Body of pancreas (tissue), 4 donors: Measurements from ENCODE around the gene PGLYRP4. TPM values are rescaled to one million over a fixed set of nuclear protein-coding genes. Genes with fewer than 3 reads are reported as not detected.
A peak's percentile ranks its signal among the peaks of the same experiment; 100 is the strongest.

Experiments
- ATAC-seq: fragments of 150-250 bp; one replicate; pipeline ENCODE4 v1.9.1; 2016
- DNase-seq, 4 donors: peaks; one replicate each; pipeline ENCODE4 v3.0.0-alpha.2; 2019
- H3K27ac ChIP-seq, 4 donors: fragments of 200-600 bp; sonication (generic); 1 replicate in 3 of 4; 2 replicates in 1 of 4; pipeline versions ENCODE4 v1.5.1 to v1.6.1; 2016 to 2019; ENCODE audit warnings: mild to moderate bottlenecking in 1 of 4, mixed read lengths in 1 of 4, moderate library complexity in 1 of 4
- H3K27me3 ChIP-seq, 2 donors: fragments of 200-600 bp; sonication (generic); one replicate each; pipeline ENCODE4 v1.6.0; 2016; ENCODE audit warnings: mild to moderate bottlenecking in 1 of 2
- H3K36me3 ChIP-seq, 2 donors: fragments of 200-600 bp; sonication (generic); replicated peaks in 1 of 2; 2 replicates each; pipeline ENCODE4 v1.5.1; 2016; ENCODE audit warnings: low read depth in 2 of 2; ENCODE audit not compliant: insufficient read depth in 1 of 2
- H3K4me1 ChIP-seq: fragments of 200-600 bp; sonication (generic); one replicate; pipeline ENCODE4 v1.6.0; 2016
- H3K4me3 ChIP-seq, 2 donors: fragments of 200-600 bp; sonication (generic); 1 replicate in 1 of 2; 2 replicates in 1 of 2; pipeline ENCODE4 v1.5.1; 2016 to 2019
- H3K9me3 ChIP-seq, 3 donors: fragments of 200-600 bp; sonication (generic); 1 replicate in 2 of 3; 2 replicates in 1 of 3; pipeline ENCODE4 v1.5.1; 2016
- CTCF ChIP-seq, 7 experiments: fragments of 450-650 bp in 4 of 7; fragments of 200-600 bp in 3 of 7; sonication (generic) in 3 of 7; IDR thresholded peaks; one replicate each; pipeline ENCODE4 v1.5.1; 2016 to 2019; ENCODE audit warnings: antibody characterized with exemption in 7 of 7
- POLR2A ChIP-seq, 3 donors: fragments of 450-650 bp; IDR thresholded peaks; one replicate each; pipeline ENCODE4 v1.6.1; 2016; ENCODE audit warnings: antibody characterized with exemption in 3 of 3, mild to moderate bottlenecking in 2 of 3
- WGBS, 2 donors: methylation state at CpG; one replicate each; pipeline ENCODE4 v1.1.5; 2017; 5-methylcytosine and 5-hydroxymethylcytosine counted together
- intact Hi-C: fragments of 100-400 bp; cut with DNase I; formaldehyde crosslinking; loops from one replicate; pipeline ENCODE4 v1.15.1; 2023
- total RNA-seq, 2 donors: library from RNA; depleted of rRNA; stranded (reverse); fragments of >200 nt; gene quantifications; one replicate each; pipeline ENCODE4 v1.1.0, GENCODE V29; 2016

PGLYRP4 gene
- total RNA-seq, 2 donors from 2014 or later = not detected

GRCh38 chr1:153354515-153355193 is 6.0 kb upstream of the PGLYRP4 start:
- intact Hi-C loops = loop anchor here (5.0 kb wide), 1 partner anchor 143 kb away; no protein-coding TSS in a partner anchor
- DNase-seq = no peak
- no peaks in the 10 kb centered on the region for H3K4me1 ChIP-seq
- H3K36me3 ChIP-seq = no peaks in the 10 kb centered on the region
- peaks cover 0 to 3% of the 10 kb centered on the region in 2 donors for H3K27me3 ChIP-seq
- no peak for TF ChIP-seq POLR2A (IDR thresholded peaks at IDR 0.05)
- TF ChIP-seq CTCF (IDR thresholded peaks at IDR 0.05) = no peak
- 47 to 57% methylated on average over 5 to 8 of the region's 8 CpGs for WGBS, 2 donors
- no peak overlapping the region for H3K27ac ChIP-seq
- no peak for ATAC-seq
- H3K9me3 ChIP-seq = no peaks in the 10 kb centered on the region
- H3K4me3 ChIP-seq = no peak overlapping the region

- Histone ChIP-seq H3K27me3 (peaks cover 0 to 3% of the 10 kb centered on the region in 2 donors), H3K9me3 (no peaks in the 10 kb centered on the region), H3K27ac (no peak overlapping the region), H3K4me1 (no peaks in the 10 kb centered on the region), H3K36me3 (no peaks in the 10 kb centered on the region), H3K4me3 (no peak overlapping the region)
- no peak for DNase-seq
- ATAC-seq = no peak
- TF ChIP-seq POLR2A (IDR thresholded peaks at IDR 0.05) (no peak), CTCF (IDR thresholded peaks at IDR 0.05) (no peak)
- intact Hi-C loops = no loop called here
- 56 to 66% methylated on average over 7 of the region's 7 CpGs for WGBS, 2 donors
Observed at GRCh38 chr1:153353226-153353947, 4.7 kb upstream of the PGLYRP4 start.

GRCh38 chr1:153352523-153352922 is 3.9 kb upstream of the PGLYRP4 start:
- Histone ChIP-seq H3K27ac (no peak overlapping the region), H3K27me3 (peaks cover 0 to 3% of the 10 kb centered on the region in 2 donors), H3K36me3 (no peaks in the 10 kb centered on the region), H3K4me1 (no peaks in the 10 kb centered on the region), H3K9me3 (no peaks in the 10 kb centered on the region), H3K4me3 (no peak overlapping the region)
- WGBS, 2 donors = 0% methylated on average over 4 of the region's 4 CpGs
- intact Hi-C loops = no loop called here
- TF ChIP-seq POLR2A (IDR thresholded peaks at IDR 0.05) (no peak), CTCF (IDR thresholded peaks at IDR 0.05) (peak; percentile 57 to 98 (median 82))
- ATAC-seq = peak; percentile 78
- peak; percentile 67 to 73 (median 70) for DNase-seq

- ATAC-seq (no peak), DNase-seq (no peak)
- Histone ChIP-seq H3K9me3 (no peaks in the 10 kb centered on the region), H3K4me1 (no peaks in the 10 kb centered on the region), H3K27ac (no peak overlapping the region), H3K36me3 (no peaks in the 10 kb centered on the region), H3K4me3 (no peak overlapping the region), H3K27me3 (peaks cover 0 to 3% of the 10 kb centered on the region in 2 donors)
- intact Hi-C loops = no loop called here
- 19 to 29% methylated on average over 1 of the region's 1 CpG for WGBS, 2 donors
- TF ChIP-seq POLR2A (IDR thresholded peaks at IDR 0.05) (no peak), CTCF (IDR thresholded peaks at IDR 0.05) (no peak)
Observed at GRCh38 chr1:153350321-153350957, 1.8 kb upstream of the PGLYRP4 start.
